Lung (tissue), 12 donors: ENCODE data around the gene PCLO. TPM values are rescaled to one million over a fixed set of nuclear protein-coding genes. Genes with fewer than 3 reads are reported as not detected.

Source experiments
- ATAC-seq: fragments of 200-7000 bp; cut with Tn5 transposase; one replicate; pipeline ENCODE4 v1.9.1; 2020; ENCODE audit warnings: moderate number of reproducible peaks; ENCODE audit not compliant: insufficient read depth, low FRiP score
- DNase-seq, 3 donors: peaks; one replicate each; pipeline ENCODE4 v3.0.0-alpha.2; 2013 to 2017
- H3K27ac ChIP-seq, 2 donors: one replicate each; pipeline ENCODE4 v1.5.1; 2013; ENCODE audit warnings: mild to moderate bottlenecking in 2 of 2, moderate library complexity in 2 of 2, control low read depth in 1 of 2, inconsistent platforms in 1 of 2, low read depth in 1 of 2, low read length in 1 of 2
- H3K27me3 ChIP-seq, 3 donors: one replicate each; pipeline ENCODE4 v1.5.1; 2013; ENCODE audit warnings: low read length in 2 of 3; ENCODE audit not compliant: control insufficient read depth in 3 of 3, insufficient read depth in 3 of 3
- H3K36me3 ChIP-seq, 4 donors: one replicate each; pipeline ENCODE4 v1.5.1; 2013; ENCODE audit warnings: low read length in 4 of 4, mild to moderate bottlenecking in 1 of 4, moderate library complexity in 1 of 4; ENCODE audit not compliant: control insufficient read depth in 4 of 4, insufficient read depth in 4 of 4
- H3K4me1 ChIP-seq, 5 donors: one replicate each; pipeline ENCODE4 v1.5.1; 2013; ENCODE audit warnings: low read length in 5 of 5, mild to moderate bottlenecking in 2 of 5, moderate library complexity in 1 of 5; ENCODE audit not compliant: control insufficient read depth in 5 of 5, insufficient read depth in 5 of 5
- H3K4me3 ChIP-seq: one replicate; pipeline ENCODE4 v1.5.1; 2013; ENCODE audit warnings: mild to moderate bottlenecking, control low read depth, moderate library complexity
- H3K9ac ChIP-seq, 2 donors: one replicate each; pipeline ENCODE4 v1.5.1; 2013; ENCODE audit warnings: low read length in 2 of 2, control low read depth in 1 of 2; ENCODE audit not compliant: insufficient read depth in 1 of 2
- H3K9me3 ChIP-seq, 4 donors: one replicate each; pipeline ENCODE4 v1.5.1; 2013; ENCODE audit warnings: low read length in 3 of 4, mild to moderate bottlenecking in 1 of 4, moderate library complexity in 1 of 4; ENCODE audit not compliant: control insufficient read depth in 4 of 4, insufficient read depth in 3 of 4
- WGBS, 2 donors: extraction: QIAGEN DNeasy Blood & Tissue Kit; methylation state at CpG; one replicate each; pipeline ENCODE4 v1.1.7; 2013; 5-methylcytosine and 5-hydroxymethylcytosine counted together
- polyA plus RNA-seq, 2 donors: library from polyadenylated mRNA; stranded (reverse); fragments of 200-250 nt; gene quantifications; one replicate each; pipeline ENCODE4 v1.2.1, GENCODE V29; 2013
- total RNA-seq, 2 donors: library from RNA; depleted of rRNA in 1 of 2; stranded (reverse); fragments of >200 nt in 1 of 2; gene quantifications; one replicate each; pipeline ENCODE4 v1.2.1, GENCODE V29; 2014 to 2021
- TF ChIP-seq, protein P1 (sequence below): IDR thresholded peaks from 2 replicates; pipeline ENCODE4 v1.5.1; 2012; ENCODE audit warnings: mild to moderate bottlenecking; ENCODE audit errors: control extremely low read depth, extremely low read depth
- donor health status: control.
- donor health status: control.
- donor health status: Bipolar disorder and iron deficiency.
- donor health status: healthy.
- donor health status: DM: yes; HTN: yes; CAD: no.

Gene PCLO
- total and polyA plus RNA-seq, 4 donors: 1.0 to 8.3 (median 3.7) TPM

DNA sequence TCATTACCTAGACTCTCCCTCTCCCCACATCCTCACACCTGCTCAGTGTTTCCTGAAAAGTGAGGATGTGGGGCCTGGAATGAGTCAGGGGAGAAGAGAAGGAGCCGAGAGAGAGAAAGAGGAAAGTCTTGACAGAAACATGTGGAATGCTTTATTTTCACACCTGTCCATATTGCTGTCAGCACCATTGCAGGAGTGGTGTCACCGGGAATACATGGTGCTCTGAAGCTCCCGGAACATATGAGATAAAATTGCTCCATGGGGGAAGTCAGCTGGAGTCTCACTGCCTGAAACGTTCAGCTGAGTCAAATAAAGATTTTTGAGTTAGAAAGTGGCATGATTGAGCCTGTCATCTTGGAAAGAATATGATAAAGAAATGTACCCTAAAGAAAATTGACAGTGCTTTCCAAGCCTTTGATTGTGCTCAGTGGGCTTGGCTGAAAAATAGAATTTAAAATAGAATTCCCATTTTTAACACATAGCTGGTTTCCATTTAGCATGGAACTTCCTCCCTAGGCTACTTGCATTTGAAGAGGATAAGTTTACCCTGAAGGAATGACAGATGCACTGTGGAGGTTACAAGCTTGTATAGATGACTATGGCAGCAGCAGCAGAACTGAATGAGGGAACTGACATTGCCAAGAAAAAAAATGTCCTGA lies 182.4 kb downstream of the PCLO start:
- TF ChIP-seq, protein P1, sequence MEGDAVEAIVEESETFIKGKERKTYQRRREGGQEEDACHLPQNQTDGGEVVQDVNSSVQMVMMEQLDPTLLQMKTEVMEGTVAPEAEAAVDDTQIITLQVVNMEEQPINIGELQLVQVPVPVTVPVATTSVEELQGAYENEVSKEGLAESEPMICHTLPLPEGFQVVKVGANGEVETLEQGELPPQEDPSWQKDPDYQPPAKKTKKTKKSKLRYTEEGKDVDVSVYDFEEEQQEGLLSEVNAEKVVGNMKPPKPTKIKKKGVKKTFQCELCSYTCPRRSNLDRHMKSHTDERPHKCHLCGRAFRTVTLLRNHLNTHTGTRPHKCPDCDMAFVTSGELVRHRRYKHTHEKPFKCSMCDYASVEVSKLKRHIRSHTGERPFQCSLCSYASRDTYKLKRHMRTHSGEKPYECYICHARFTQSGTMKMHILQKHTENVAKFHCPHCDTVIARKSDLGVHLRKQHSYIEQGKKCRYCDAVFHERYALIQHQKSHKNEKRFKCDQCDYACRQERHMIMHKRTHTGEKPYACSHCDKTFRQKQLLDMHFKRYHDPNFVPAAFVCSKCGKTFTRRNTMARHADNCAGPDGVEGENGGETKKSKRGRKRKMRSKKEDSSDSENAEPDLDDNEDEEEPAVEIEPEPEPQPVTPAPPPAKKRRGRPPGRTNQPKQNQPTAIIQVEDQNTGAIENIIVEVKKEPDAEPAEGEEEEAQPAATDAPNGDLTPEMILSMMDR: no peak
- Histone ChIP-seq H3K4me3 (no peak overlapping the region), H3K36me3 (no peaks in the 10 kb centered on the region), H3K4me1 (no peaks in the 10 kb centered on the region), H3K9me3 (no peaks in the 10 kb centered on the region), H3K27me3 (no peaks in the 10 kb centered on the region), H3K9ac (no peak overlapping the region), H3K27ac (no peak overlapping the region)
- 69 to 71% methylated on average over 4 of the region's 4 CpGs for WGBS, 2 donors
- DNase-seq (no peak), ATAC-seq (no peak)

DNA sequence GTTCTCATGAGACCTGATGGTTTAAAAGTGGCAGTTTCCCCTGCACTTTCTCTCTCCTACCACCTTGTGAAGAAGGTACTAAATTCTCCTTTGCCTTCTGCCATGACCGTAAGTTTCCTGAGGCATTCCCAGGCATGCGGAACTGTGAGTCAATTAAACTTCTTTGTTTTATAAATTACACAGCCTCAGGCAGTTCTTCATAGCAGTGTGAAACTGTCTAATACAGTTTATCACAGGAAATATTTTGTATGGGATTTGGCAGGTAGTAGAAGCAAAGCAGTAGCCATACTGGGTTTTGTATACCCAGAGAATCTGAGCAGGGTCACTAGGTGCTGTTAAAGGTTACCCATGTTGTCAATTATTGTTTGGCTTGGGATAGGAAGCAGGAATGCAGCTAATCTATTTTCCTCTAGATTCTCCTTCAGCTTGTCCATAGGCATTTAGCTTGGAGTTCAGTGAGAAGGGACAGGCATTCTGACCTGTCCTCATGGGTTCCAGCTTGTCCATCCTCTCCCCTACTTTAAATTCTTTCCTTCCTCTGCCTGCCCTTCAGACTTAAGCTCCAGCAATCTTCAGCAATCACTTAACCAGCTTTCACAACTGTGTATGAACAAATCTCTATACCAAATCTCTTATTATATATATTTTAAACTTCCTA lies 186.7 kb downstream of the PCLO start:
- DNase-seq (no peak), ATAC-seq (no peak)
- Histone ChIP-seq H3K36me3 (no peaks in the 10 kb centered on the region), H3K4me1 (no peaks in the 10 kb centered on the region), H3K9ac (no peak overlapping the region), H3K27me3 (no peaks in the 10 kb centered on the region), H3K9me3 (no peaks in the 10 kb centered on the region), H3K4me3 (no peak overlapping the region), H3K27ac (no peak overlapping the region)
- TF ChIP-seq, protein P1: no peak
- WGBS, 2 donors: 74 to 81% methylated on average over 2 of the region's 2 CpGs

- Histone ChIP-seq H3K27me3 (no peaks in the 10 kb centered on the region), H3K9ac (no peak overlapping the region), H3K9me3 (no peaks in the 10 kb centered on the region), H3K36me3 (no peaks in the 10 kb centered on the region), H3K4me3 (no peak overlapping the region), H3K4me1 (no peaks in the 10 kb centered on the region), H3K27ac (no peak overlapping the region)
- TF ChIP-seq, protein P1: no peak
- ATAC-seq: no peak
- no peak for DNase-seq
- 73 to 76% methylated on average over 1 of the region's 1 CpG for WGBS, 2 donors
These were observed 190.5 kb downstream of the PCLO start for GRCh38 chr7:82972135-82972534.
